Ectodermal cell (in vitro differentiated cells): ENCODE results near the gene TUBB.
"Not testable (repeated sequence)": the region's sequence is repeated elsewhere in the genome, so short reads cannot be mapped to it uniquely, and the experiment has no call there.

Experiments used
- H3K27ac ChIP-seq: 2 replicates; pipeline ENCODE4 v1.7.0; 2013; ENCODE audit warnings: mild to moderate bottlenecking, low read depth, low read length; ENCODE audit not compliant: insufficient read depth, poor library complexity, severe bottlenecking
- H3K27me3 ChIP-seq: 2 replicates; pipeline ENCODE4 v1.7.0; 2013; ENCODE audit warnings: mild to moderate bottlenecking, low read length; ENCODE audit not compliant: insufficient read depth, control insufficient read depth, poor library complexity, severe bottlenecking
- H3K36me3 ChIP-seq: one replicate; pipeline ENCODE4 v1.7.0; 2013; ENCODE audit warnings: low read length; ENCODE audit not compliant: control insufficient read depth, insufficient read depth
- H3K4me1 ChIP-seq: one replicate; pipeline ENCODE4 v1.7.0; 2013; ENCODE audit warnings: low read length; ENCODE audit not compliant: control insufficient read depth, insufficient read depth
- H3K4me3 ChIP-seq: 2 replicates; pipeline ENCODE4 v1.7.0; 2013; ENCODE audit warnings: low read depth, low read length, control low read depth; ENCODE audit not compliant: insufficient read depth
- H3K9me3 ChIP-seq: 2 replicates; pipeline ENCODE4 v1.7.0; 2013; ENCODE audit warnings: mild to moderate bottlenecking, low read length, moderate library complexity; ENCODE audit not compliant: control insufficient read depth
- WGBS, 2 experiments: methylation state at CpG; one replicate each; pipeline ENCODE4 v1.1.7; 2013; ENCODE audit warnings: missing lambda C conversion rate in 2 of 2; 5-methylcytosine and 5-hydroxymethylcytosine counted together

Gene TUBB

GRCh38 chr6:30720738-30721197 lies 616 bp downstream of the TUBB start:
- Histone ChIP-seq H3K27ac (peak overlapping the region; percentile 98), H3K36me3 (peaks cover 25% of the 10 kb centered on the region), H3K4me1 (peaks cover 25% of the 10 kb centered on the region), H3K27me3 (no peaks in the 10 kb centered on the region), H3K4me3 (peak overlapping the region; percentile 100), H3K9me3 (no peaks in the 10 kb centered on the region)
- WGBS, 2 experiments, result 0 to 1% methylated on average over 29 of the region's 29 CpGs

GRCh38 chr6:30721198-30722024 lies 1.3 kb downstream of the TUBB start:
- H3K4me3 ChIP-seq, result peak overlapping the region; percentile 100
- WGBS, 2 experiments, result 0 to 1% methylated on average over 71 of the region's 71 CpGs
- H3K27me3 ChIP-seq, result no peaks in the 10 kb centered on the region
- H3K9me3 ChIP-seq, result no peaks in the 10 kb centered on the region
- H3K4me1 ChIP-seq, result peaks cover 23% of the 10 kb centered on the region
- H3K36me3 ChIP-seq, result peaks cover 25% of the 10 kb centered on the region
- H3K27ac ChIP-seq, result peak overlapping the region; percentile 98

GRCh38 chr6:30722025-30722279 lies 1.8 kb downstream of the TUBB start:
- H3K27me3 ChIP-seq, H3K27ac ChIP-seq, H3K9me3 ChIP-seq: not testable (repeated sequence)
- H3K4me3 ChIP-seq, result peak overlapping the region; percentile 100
- H3K36me3 ChIP-seq, result peaks cover 25% of the 10 kb centered on the region
- 5 to 6% methylated on average over 10 of the region's 10 CpGs for WGBS, 2 experiments
- H3K4me1 ChIP-seq, result peaks cover 20% of the 10 kb centered on the region

DNA sequence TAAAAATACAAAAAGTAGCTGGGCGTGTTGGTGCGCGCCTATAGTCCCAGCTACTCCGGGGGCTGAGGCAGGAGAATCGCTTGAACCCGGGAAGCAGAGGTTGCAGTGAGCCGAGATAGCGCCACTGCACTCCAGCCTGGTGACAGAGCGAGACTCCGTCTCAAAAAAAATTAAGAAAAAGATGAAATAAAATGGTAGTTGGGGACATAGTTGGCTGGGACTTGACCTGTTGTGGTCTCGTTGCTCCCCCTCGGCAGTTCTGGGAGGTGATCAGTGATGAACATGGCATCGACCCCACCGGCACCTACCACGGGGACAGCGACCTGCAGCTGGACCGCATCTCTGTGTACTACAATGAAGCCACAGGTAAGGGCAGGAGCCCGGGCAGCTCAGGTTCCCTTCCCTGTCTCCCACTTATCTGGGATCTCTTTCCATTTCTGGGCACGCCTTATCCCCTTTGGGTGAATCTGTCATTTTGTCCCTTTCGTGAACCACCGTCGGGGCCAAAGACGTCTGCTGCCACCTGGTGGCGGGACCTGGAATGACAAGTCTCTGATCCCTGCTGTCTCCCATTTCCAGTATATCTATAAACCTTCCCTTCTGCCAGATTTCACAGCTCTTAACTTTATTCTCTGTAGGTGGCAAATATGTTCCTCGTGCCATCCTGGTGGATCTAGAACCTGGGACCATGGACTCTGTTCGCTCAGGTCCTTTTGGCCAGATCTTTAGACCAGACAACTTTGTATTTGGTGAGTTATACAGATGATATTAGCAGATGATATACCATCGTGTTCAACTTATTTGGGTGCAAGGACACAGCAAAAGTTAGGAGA lies 2.3 kb downstream of the TUBB start:
- peaks cover 25% of the 10 kb centered on the region for H3K36me3 ChIP-seq
- peak overlapping the region; percentile 100 for H3K4me3 ChIP-seq
- H3K4me1 ChIP-seq, result peaks cover 20% of the 10 kb centered on the region
- no peaks in the 10 kb centered on the region for H3K27me3 ChIP-seq
- 23 to 26% methylated on average over 27 of the region's 27 CpGs for WGBS, 2 experiments
- H3K9me3 ChIP-seq, result no peaks in the 10 kb centered on the region
- peak overlapping the region; percentile 22 for H3K27ac ChIP-seq

DNA sequence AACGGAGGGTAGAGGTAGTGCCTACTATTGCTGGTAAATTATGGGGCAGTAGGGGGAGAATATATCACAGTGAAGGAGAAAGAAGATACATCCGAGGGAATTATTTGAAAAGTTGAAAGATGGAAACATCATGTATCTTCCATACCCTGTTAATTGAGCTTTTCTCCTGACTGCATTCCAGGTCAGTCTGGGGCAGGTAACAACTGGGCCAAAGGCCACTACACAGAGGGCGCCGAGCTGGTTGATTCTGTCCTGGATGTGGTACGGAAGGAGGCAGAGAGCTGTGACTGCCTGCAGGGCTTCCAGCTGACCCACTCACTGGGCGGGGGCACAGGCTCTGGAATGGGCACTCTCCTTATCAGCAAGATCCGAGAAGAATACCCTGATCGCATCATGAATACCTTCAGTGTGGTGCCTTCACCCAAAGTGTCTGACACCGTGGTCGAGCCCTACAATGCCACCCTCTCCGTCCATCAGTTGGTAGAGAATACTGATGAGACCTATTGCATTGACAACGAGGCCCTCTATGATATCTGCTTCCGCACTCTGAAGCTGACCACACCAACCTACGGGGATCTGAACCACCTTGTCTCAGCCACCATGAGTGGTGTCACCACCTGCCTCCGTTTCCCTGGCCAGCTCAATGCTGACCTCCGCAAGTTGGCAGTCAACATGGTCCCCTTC lies 3.1 kb downstream of the TUBB start:
- H3K4me1 ChIP-seq, result peaks cover 19% of the 10 kb centered on the region
- H3K4me3 ChIP-seq, result peak overlapping the region; percentile 100
- H3K9me3 ChIP-seq, H3K27me3 ChIP-seq: not testable (repeated sequence)
- WGBS, 2 experiments, result 91 to 94% methylated on average over 16 of the region's 16 CpGs
- H3K27ac ChIP-seq, result peak overlapping the region; percentile 22
- peaks cover 25% of the 10 kb centered on the region for H3K36me3 ChIP-seq

- H3K27me3 ChIP-seq, H3K9me3 ChIP-seq, H3K27ac ChIP-seq, H3K4me3 ChIP-seq: not testable (repeated sequence)
- 95% methylated on average over 29 of the region's 29 CpGs for WGBS, 2 experiments
- Histone ChIP-seq H3K36me3 (peaks cover 25% of the 10 kb centered on the region), H3K4me1 (peaks cover 14% of the 10 kb centered on the region)
Measured at GRCh38 chr6:30723843-30724741, 3.9 kb downstream of the TUBB start.

GRCh38 chr6:30724906-30725667 lies 4.9 kb downstream of the TUBB start:
- Histone ChIP-seq H3K9me3 (no peaks in the 10 kb centered on the region), H3K4me3 (no peak overlapping the region), H3K4me1 (peaks cover 12% of the 10 kb centered on the region), H3K27ac (no peak overlapping the region), H3K27me3 (no peaks in the 10 kb centered on the region), H3K36me3 (peaks cover 35% of the 10 kb centered on the region)
- 86 to 89% methylated on average over 6 of the region's 6 CpGs for WGBS, 2 experiments

DNA sequence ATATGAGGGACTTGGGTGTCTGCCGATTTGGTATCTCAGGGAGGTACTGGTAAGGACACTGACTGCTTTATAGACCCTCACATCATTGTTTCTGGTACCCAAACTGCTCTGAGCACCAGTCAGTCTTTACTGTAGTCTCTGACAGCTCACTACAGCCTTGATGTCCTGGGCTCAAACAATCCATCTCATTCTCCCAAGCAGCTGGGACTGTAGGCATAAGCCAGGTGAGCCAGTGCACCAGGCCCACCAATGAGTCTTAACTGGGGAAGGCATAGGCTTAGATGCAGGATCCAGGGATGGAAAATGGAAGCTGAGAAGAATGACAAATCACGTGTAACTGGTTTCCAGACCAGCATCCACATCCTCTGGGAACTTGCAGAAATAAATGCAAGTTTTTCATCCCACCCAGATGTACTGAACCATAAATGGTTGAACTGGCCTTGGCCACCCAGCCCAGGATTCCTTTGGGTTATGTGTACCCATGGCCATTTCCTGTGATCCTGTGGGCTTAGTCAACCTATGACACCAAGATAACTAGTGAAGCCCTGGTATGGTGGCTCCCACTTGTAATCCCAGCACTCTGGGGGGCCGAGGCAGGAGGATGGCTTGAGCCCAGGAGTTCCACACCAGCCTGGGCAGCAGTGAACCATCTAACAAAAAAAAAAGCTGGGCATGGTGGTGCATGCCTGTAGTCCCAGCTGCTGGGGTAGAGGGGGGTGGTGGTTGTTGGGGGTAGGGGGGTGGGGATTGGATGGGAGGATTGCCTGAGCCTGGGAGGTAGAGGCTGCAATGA lies 5.8 kb downstream of the TUBB start:
- H3K4me1 ChIP-seq, result peaks cover 12% of the 10 kb centered on the region
- H3K27me3 ChIP-seq, result no peaks in the 10 kb centered on the region
- H3K27ac ChIP-seq, result peak overlapping the region; percentile 44
- no peaks in the 10 kb centered on the region for H3K9me3 ChIP-seq
- 83 to 84% methylated on average over 3 of the region's 3 CpGs for WGBS, 2 experiments
- H3K4me3 ChIP-seq, result no peak overlapping the region
- H3K36me3 ChIP-seq, result peaks cover 38% of the 10 kb centered on the region
